ENCODE data around the gene MANBA.
"Not testable (repeated sequence)": the region's sequence is repeated elsewhere in the genome, so short reads cannot be mapped to it uniquely, and the experiment has no call there.

DNA sequence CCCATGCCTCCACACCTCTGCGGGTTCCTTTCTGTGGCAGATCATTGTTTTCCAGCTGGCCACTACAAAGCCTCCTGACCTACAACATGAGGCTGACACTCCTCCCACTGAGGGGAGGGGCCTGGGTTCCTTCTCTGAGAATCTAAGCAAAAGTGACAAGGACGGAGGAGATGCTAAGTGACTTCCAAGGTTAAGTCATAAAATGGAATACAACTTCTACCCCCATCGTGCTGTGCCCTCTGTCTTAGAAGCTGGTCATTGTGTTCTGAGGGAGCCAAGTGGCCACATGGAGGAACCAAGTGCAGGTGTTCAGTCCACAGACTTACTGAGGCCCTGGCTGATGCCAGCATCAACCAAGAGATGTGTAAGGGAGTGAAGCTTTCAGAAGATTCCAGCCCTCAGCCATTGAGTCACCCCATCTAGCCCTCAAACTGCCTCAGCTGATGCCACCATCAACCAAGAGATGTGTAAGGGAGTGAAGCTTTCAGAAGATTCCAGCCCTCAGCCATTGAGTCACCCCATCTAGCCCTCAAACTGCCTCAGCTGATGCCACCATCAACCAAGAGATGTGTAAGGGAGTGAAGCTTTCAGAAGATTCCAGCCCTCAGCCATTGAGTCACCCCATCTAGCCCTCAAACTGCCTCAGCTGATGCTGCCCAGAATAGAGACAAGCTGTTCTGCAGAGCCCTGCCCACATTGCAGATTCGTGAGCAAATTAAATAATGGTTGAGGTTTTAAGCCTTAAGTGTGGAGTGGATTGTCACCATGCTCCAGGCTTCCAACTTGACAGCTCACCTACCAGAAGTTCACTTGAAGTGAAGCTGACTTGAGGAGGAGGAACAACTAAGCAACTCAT, 140.8 kb downstream of the MANBA start:
- TF ChIP-seq, protein P1, sequence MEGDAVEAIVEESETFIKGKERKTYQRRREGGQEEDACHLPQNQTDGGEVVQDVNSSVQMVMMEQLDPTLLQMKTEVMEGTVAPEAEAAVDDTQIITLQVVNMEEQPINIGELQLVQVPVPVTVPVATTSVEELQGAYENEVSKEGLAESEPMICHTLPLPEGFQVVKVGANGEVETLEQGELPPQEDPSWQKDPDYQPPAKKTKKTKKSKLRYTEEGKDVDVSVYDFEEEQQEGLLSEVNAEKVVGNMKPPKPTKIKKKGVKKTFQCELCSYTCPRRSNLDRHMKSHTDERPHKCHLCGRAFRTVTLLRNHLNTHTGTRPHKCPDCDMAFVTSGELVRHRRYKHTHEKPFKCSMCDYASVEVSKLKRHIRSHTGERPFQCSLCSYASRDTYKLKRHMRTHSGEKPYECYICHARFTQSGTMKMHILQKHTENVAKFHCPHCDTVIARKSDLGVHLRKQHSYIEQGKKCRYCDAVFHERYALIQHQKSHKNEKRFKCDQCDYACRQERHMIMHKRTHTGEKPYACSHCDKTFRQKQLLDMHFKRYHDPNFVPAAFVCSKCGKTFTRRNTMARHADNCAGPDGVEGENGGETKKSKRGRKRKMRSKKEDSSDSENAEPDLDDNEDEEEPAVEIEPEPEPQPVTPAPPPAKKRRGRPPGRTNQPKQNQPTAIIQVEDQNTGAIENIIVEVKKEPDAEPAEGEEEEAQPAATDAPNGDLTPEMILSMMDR (IDR thresholded peaks at IDR 0.05): not testable (repeated sequence)
- TF ChIP-seq POLR2A (IDR thresholded peaks at IDR 0.05): not testable (repeated sequence)

All from esophagus squamous epithelium (tissue), 4 donors.